K562 (cell line): ENCODE data around the gene SPATA3. TPM values are rescaled to one million over a fixed set of nuclear protein-coding genes. Genes with fewer than 3 reads are reported as not detected.

Source experiments
- EHMT2 ChIP-seq: fragments of 450-650 bp; IDR thresholded peaks from 2 replicates; pipeline ENCODE4 v1.6.1; 2018; ENCODE audit warnings: antibody characterized with exemption
- FOXK1 ChIP-seq: sonication (generic); formaldehyde crosslinking; IDR thresholded peaks from 2 replicates; pipeline ENCODE4 v1.8.0; 2022; ENCODE audit warnings: missing genetic modification reagents, mild to moderate bottlenecking, borderline replicate concordance
- FOXP4 ChIP-seq: sonication (generic); formaldehyde crosslinking; IDR thresholded peaks from 2 replicates; pipeline ENCODE4 v1.8.0; 2022; ENCODE audit warnings: mild to moderate bottlenecking, missing genetic modification reagents, borderline replicate concordance
- GTF2F1 ChIP-seq: IDR thresholded peaks from 2 replicates; pipeline ENCODE4 v1.6.1; 2011; ENCODE audit warnings: low read depth, low read length, improper control_type of control experiment
- GTF3C2 ChIP-seq: IDR thresholded peaks from 3 replicates; pipeline ENCODE4 v1.6.1; 2011; ENCODE audit warnings: borderline replicate concordance, mild to moderate bottlenecking, moderate library complexity; ENCODE audit not compliant: insufficient read length; ENCODE audit errors: extremely low read depth
- ID3 ChIP-seq, 2 experiments: fragments of 250-450 bp in 1 of 2; fragments of 450-650 bp in 1 of 2; sonication (Bioruptor Pico) in 1 of 2; IDR thresholded peaks; 2 replicates each; pipeline versions ENCODE4 v1.6.1 to v1.8.0; 2016 to 2021; ENCODE audit warnings: mild to moderate bottlenecking in 2 of 2, moderate library complexity in 2 of 2, missing compliant biosample characterization in 1 of 2, missing genetic modification characterization in 1 of 2
- ILF3 ChIP-seq: fragments of 450-650 bp; IDR thresholded peaks from 2 replicates; pipeline ENCODE4 v1.6.1; 2018; ENCODE audit warnings: antibody characterized with exemption, mild to moderate bottlenecking, moderate library complexity, borderline replicate concordance
- KLF1 ChIP-seq: fragments of 450-650 bp; IDR thresholded peaks from 2 replicates; pipeline ENCODE4 v1.6.1; 2016; ENCODE audit warnings: missing genetic modification characterization, missing compliant biosample characterization
- MEF2A ChIP-seq: IDR thresholded peaks from 2 replicates; pipeline ENCODE4 v1.6.1; 2011; ENCODE audit warnings: low read depth, mild to moderate bottlenecking, low read length, moderate library complexity; ENCODE audit not compliant: control insufficient read depth
- SLC30A9 ChIP-seq: fragments of 250-450 bp; sonication (Bioruptor Pico); IDR thresholded peaks from 2 replicates; pipeline ENCODE4 v1.8.0; 2022; ENCODE audit warnings: mild to moderate bottlenecking, moderate library complexity
- TAL1 ChIP-seq: fragments of 450-650 bp; IDR thresholded peaks from 2 replicates; pipeline ENCODE4 v1.6.1; 2016; ENCODE audit warnings: mild to moderate bottlenecking
- polyA plus RNA-seq, 8 experiments: library from polyadenylated mRNA; depleted of rRNA in 4 of 8; stranded (reverse) in 5 of 8; unstranded in 3 of 8; fragments of >200 nt; fragmentation: Nextera tagmentation in 2 of 8; fragmentation: Illumina TruSeq in 1 of 8; extraction: Ambion mirVana in 2 of 8; extraction: Trizol in 1 of 8; gene quantifications; 2 replicates each; pipeline versions ENCODE4 v1.2.1 to v1.2.3, GENCODE V29; 2011 to 2014; ENCODE audit warnings: inconsistent platforms in 1 of 8, missing spikeins in 1 of 8
- total RNA-seq, 7 experiments: library from RNA; depleted of rRNA in 6 of 7; stranded (reverse); fragments of >200 nt in 6 of 7; fragmentation: Illumina TruSeq in 2 of 7; extraction: Trizol in 2 of 7; gene quantifications; 2 replicates each; pipeline versions ENCODE4 v1.2.1 to v1.2.3, GENCODE V29; 2011 to 2021; ENCODE audit warnings: low replicate concordance in 1 of 7
- TF ChIP-seq, protein P1 (sequence below), 2 experiments: IDR thresholded peaks in 1 of 2; conservative IDR thresholded peaks in 1 of 2; 2 replicates each; pipeline ENCODE4 v1.6.1; 2016; ENCODE audit warnings: low read depth in 2 of 2, mild to moderate bottlenecking in 1 of 2, missing compliant biosample characterization in 1 of 2, missing genetic modification characterization in 1 of 2, moderate library complexity in 1 of 2

The SPATA3 gene
- total and polyA plus RNA-seq, 9 of the 15 experiments (the other 6 are each of a cell fraction or from before 2014, with no cell fraction given) = not detected

DNA sequence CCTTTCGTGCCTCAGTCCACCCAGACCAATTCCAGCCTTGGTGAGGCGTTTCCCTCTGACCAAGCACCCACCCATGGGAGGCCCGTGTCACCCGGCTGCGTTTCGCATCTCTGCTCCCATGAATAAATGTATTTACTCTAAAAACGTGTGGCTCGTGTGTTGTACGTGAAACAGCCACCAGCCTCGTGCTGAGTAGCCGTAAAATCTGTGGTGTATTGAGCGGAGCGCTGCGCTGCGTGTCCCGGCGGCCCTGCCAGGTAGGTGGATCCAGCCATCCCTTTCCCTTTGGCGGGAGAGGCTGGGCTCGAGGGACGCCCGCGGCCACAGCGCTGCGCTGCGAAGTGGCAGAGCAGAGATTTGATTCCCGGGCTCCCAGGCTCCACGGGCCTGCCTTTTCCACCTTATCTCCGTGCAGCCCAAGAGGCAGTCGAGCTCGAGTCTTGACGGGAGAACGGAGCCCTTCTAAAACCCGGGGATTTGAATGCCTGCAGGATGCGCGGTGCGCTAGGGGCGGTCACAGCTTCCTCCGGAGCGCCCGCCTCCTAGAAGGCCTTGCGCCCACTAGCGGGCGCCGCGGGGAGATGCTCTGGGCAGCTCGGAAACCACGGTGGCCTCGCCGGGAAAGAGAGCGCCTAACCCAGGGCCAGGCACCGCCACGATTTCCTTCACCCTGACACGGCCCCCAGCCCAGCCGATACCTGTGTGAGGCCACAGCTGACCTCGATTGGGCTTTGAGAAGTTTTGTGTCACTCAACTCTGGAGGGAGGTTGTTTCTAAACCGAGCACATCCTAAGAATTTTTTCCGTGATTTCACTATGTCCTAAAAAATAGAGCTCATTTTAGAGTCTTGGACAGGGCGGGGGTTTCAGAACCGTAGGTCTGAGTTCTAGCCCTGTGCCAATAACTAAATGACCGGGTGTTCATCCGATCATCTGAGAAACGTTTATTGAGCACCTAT lies 56.9 kb downstream of the SPATA3 start (continued):
- no peak for TF ChIP-seq GTF3C2
- no peak for TF ChIP-seq EHMT2
- no peak for TF ChIP-seq FOXK1
- no peak for TF ChIP-seq GTF2F1
- no peak for TF ChIP-seq ILF3
- TF ChIP-seq ID3 (CRISPR knock-in tag; IDR thresholded peaks at IDR 0.05) = no peak
- no peak for TF ChIP-seq ID3 (tag; IDR thresholded peaks at IDR 0.05)
- TF ChIP-seq KLF1 = no peak
- TF ChIP-seq SLC30A9 (CRISPR knock-in tag) = no peak
- no peak for TF ChIP-seq FOXP4 (CRISPR knock-in tag)
- TF ChIP-seq, protein P1, sequence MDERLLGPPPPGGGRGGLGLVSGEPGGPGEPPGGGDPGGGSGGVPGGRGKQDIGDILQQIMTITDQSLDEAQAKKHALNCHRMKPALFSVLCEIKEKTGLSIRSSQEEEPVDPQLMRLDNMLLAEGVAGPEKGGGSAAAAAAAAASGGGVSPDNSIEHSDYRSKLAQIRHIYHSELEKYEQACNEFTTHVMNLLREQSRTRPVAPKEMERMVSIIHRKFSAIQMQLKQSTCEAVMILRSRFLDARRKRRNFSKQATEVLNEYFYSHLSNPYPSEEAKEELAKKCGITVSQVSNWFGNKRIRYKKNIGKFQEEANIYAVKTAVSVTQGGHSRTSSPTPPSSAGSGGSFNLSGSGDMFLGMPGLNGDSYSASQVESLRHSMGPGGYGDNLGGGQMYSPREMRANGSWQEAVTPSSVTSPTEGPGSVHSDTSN (CRISPR knock-in tag; IDR thresholded peaks at IDR 0.05; ENCODE audit: low read depth) = no peak
- TF ChIP-seq, protein P1 (tag; conservative IDR thresholded peaks at IDR 0.05; ENCODE audit: low read depth) = no peak
- no peak for TF ChIP-seq MEF2A
- TF ChIP-seq TAL1 = no peak
